PC-3 (cell line): ENCODE results near the gene F13A1. TPM values are rescaled to one million over a fixed set of nuclear protein-coding genes. Genes with fewer than 3 reads are reported as not detected.

Experiments used
- ATAC-seq: fragments of 200-7000 bp; cut with Tn5 transposase; 2 replicates; pipeline ENCODE4 v1.9.1; 2020; ENCODE audit warnings: mild to moderate bottlenecking, moderate library complexity
- BruUV-seq: library from RNA; stranded (reverse); fragments of 400-500 nt; replicated peaks from 2 replicates; lab custom pipeline; 2021; lab: Mats Ljungman, UMichigan
- CTCF ChIA-PET: fragments of 300-600 bp; sonication (Branson Sonifier 250); formaldehyde crosslinking; loops from one replicate; lab custom pipeline; 2022; ENCODE audit warnings: antibody characterized with exemption; lab: Charles Lee
- POLR2A ChIA-PET: fragments of 300-600 bp; sonication (Branson Sonifier 250); formaldehyde crosslinking; loops from one replicate; lab custom pipeline; 2022; ENCODE audit warnings: antibody characterized with exemption; ENCODE audit not compliant: unreplicated experiment; lab: Charles Lee
- DNase-seq: peaks from one replicate; pipeline ENCODE4 v3.0.0-alpha.2; 2015
- H2AFZ ChIP-seq: fragments of 300-600 bp; sonication (generic); 2 replicates; pipeline ENCODE4 v1.6.0; 2016; ENCODE audit warnings: antibody characterized with exemption, low read length
- H3F3A ChIP-seq: fragments of 300-600 bp; sonication (generic); one replicate; pipeline ENCODE4 v1.6.0; 2017; ENCODE audit warnings: antibody characterized with exemption, low read length, control low read depth, mild to moderate bottlenecking; ENCODE audit not compliant: unreplicated experiment
- H3K27ac ChIP-seq: fragments of 300-600 bp; sonication (generic); 2 replicates; pipeline ENCODE4 v1.5.1; 2016; ENCODE audit warnings: mild to moderate bottlenecking, low read length
- H3K27me3 ChIP-seq: fragments of 300-600 bp; sonication (generic); 2 replicates; pipeline ENCODE4 v1.6.1; 2016; ENCODE audit warnings: low read length, mixed read lengths
- H3K36me3 ChIP-seq: fragments of 300-600 bp; sonication (generic); 2 replicates; pipeline ENCODE4 v1.6.1; 2016; ENCODE audit warnings: low read depth, mixed run types, low read length, mixed read lengths
- H3K4me1 ChIP-seq: fragments of 300-600 bp; sonication (generic); 2 replicates; pipeline ENCODE4 v1.5.1; 2016; ENCODE audit warnings: low read length; ENCODE audit not compliant: insufficient read depth
- H3K4me2 ChIP-seq: fragments of 300-600 bp; sonication (generic); 2 replicates; pipeline ENCODE4 v1.6.0; 2016; ENCODE audit warnings: low read length
- H3K4me3 ChIP-seq: fragments of 300-600 bp; sonication (generic); 2 replicates; pipeline ENCODE4 v1.5.1; 2016; ENCODE audit warnings: mild to moderate bottlenecking, low read length, mixed read lengths
- H3K79me2 ChIP-seq: fragments of 300-600 bp; sonication (generic); 2 replicates; pipeline ENCODE4 v1.6.1; 2017; ENCODE audit warnings: low read length, mixed read lengths
- H3K9ac ChIP-seq: fragments of 300-600 bp; sonication (generic); 2 replicates; pipeline ENCODE4 v1.6.0; 2016; ENCODE audit warnings: mild to moderate bottlenecking, low read length
- H3K9me2 ChIP-seq: fragments of 300-600 bp; sonication (generic); replicated peaks from 2 replicates; pipeline ENCODE4 v1.6.1; 2016; ENCODE audit warnings: mixed run types, low read length, mixed read lengths
- H3K9me3 ChIP-seq: fragments of 300-600 bp; sonication (generic); 2 replicates; pipeline ENCODE4 v1.6.1; 2016; ENCODE audit warnings: low read length, mixed read lengths
- H4K20me1 ChIP-seq: fragments of 300-600 bp; sonication (generic); 2 replicates; pipeline ENCODE4 v1.6.1; 2016; ENCODE audit warnings: low read length, mixed read lengths
- EZH2 ChIP-seq: fragments of 300-600 bp; sonication (generic); IDR thresholded peaks from one replicate; pipeline ENCODE4 v1.6.1; 2017; ENCODE audit warnings: antibody characterized with exemption, mild to moderate bottlenecking, low read length; ENCODE audit not compliant: unreplicated experiment
- EZH2phosphoT487 ChIP-seq: fragments of 300-600 bp; sonication (generic); IDR thresholded peaks from 2 replicates; pipeline ENCODE4 v1.6.1; 2018; ENCODE audit warnings: mild to moderate bottlenecking, antibody characterized with exemption, low read length, borderline replicate concordance
- intact Hi-C: fragments of 100-400 bp; cut with micrococcal nuclease; formaldehyde crosslinking; loops from 2 replicates; pipeline ENCODE4 v1.9.0; 2023
- total RNA-seq: library from RNA; depleted of rRNA; stranded (reverse); fragments of >200 nt; gene quantifications from 2 replicates; pipeline ENCODE4 v1.2.3, GENCODE V29; 2014
- TF ChIP-seq, protein P1 (sequence below): fragments of 300-600 bp; sonication (generic); conservative IDR thresholded peaks from 2 replicates; pipeline ENCODE4 v1.5.1; 2017; ENCODE audit warnings: antibody characterized with exemption, low read depth, mild to moderate bottlenecking, low read length

F13A1 gene
- total RNA-seq, 1 experiment from 2014 or later, result not detected

DNA sequence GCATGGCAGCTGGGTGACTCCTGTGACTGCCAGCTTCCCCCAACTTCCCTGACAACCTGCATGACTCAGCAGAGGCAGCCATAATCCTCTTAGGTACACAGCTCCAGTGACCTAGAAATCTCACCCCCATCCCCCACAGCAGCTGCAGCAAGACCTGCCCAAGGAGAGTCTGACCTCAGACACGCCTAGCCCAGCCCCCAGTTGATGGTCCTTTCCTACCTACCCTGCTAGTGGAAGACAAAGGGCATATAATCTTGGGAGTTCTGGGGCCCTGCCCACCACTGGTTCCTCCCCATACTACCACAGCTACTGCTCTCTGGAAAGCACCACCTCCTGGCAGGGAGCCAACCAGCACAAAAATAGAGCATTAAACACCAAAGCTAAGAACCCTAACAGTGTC is 90.2 kb downstream of the F13A1 start:
- Histone ChIP-seq H3K4me1 (no peaks in the 10 kb centered on the region), H3K27ac (no peak overlapping the region), H3K9me2 (no peaks in the 10 kb centered on the region), H4K20me1 (no peaks in the 10 kb centered on the region), H3K27me3 (peaks cover 3% of the 10 kb centered on the region; the same call in 1 of the 2 replicates), H3K79me2 (no peaks in the 10 kb centered on the region), H3K9ac (no peak overlapping the region), H3K4me3 (no peak overlapping the region), H3K36me3 (no peaks in the 10 kb centered on the region), H3F3A (no peaks in the 10 kb centered on the region), H3K9me3 (no peaks in the 10 kb centered on the region), H2AFZ (no peak overlapping the region), H3K4me2 (no peak overlapping the region)
- BruUV-seq, result no TSS peak
- ATAC-seq (no peak), DNase-seq (no peak)
- intact Hi-C loops, result no loop called here
- ChIA-PET CTCF (no interaction called here), POLR2A (no interaction called here)
- TF ChIP-seq EZH2phosphoT487 (no peak), EZH2 (no peak)
- TF ChIP-seq, protein P1, sequence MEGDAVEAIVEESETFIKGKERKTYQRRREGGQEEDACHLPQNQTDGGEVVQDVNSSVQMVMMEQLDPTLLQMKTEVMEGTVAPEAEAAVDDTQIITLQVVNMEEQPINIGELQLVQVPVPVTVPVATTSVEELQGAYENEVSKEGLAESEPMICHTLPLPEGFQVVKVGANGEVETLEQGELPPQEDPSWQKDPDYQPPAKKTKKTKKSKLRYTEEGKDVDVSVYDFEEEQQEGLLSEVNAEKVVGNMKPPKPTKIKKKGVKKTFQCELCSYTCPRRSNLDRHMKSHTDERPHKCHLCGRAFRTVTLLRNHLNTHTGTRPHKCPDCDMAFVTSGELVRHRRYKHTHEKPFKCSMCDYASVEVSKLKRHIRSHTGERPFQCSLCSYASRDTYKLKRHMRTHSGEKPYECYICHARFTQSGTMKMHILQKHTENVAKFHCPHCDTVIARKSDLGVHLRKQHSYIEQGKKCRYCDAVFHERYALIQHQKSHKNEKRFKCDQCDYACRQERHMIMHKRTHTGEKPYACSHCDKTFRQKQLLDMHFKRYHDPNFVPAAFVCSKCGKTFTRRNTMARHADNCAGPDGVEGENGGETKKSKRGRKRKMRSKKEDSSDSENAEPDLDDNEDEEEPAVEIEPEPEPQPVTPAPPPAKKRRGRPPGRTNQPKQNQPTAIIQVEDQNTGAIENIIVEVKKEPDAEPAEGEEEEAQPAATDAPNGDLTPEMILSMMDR, result no peak

DNA sequence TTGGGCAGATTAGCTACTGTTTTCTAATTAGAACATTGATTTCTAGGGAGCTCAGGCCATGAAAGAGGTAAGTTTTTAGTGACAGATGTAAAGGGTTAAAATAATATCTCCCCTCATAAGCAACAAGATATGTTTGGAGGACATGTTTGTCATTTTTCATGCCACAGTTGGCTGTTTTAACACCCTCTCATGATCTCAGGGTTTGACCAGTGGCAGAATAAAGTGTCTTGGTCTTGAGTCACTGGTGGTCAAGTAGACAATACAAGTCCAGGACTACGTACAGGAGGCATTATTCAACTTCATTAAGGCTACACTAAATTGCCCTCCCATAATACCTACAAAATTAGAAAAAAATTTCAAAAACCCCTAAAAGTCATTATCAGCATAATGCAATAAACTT is 92.6 kb downstream of the F13A1 start:
- BruUV-seq, result no TSS peak
- Histone ChIP-seq H3K4me3 (no peak overlapping the region), H3K27ac (no peak overlapping the region), H3F3A (no peaks in the 10 kb centered on the region), H3K4me1 (no peaks in the 10 kb centered on the region), H4K20me1 (no peaks in the 10 kb centered on the region), H3K27me3 (peaks cover 11% of the 10 kb centered on the region; the same call in 1 of the 2 replicates), H3K9me2 (no peaks in the 10 kb centered on the region), H3K4me2 (no peak overlapping the region), H2AFZ (no peak overlapping the region), H3K9ac (no peak overlapping the region), H3K79me2 (no peaks in the 10 kb centered on the region), H3K36me3 (no peaks in the 10 kb centered on the region), H3K9me3 (no peaks in the 10 kb centered on the region)
- TF ChIP-seq, protein P1, result no peak
- no peak for TF ChIP-seq EZH2phosphoT487
- TF ChIP-seq EZH2, result no peak
- POLR2A ChIA-PET, result no interaction called here
- intact Hi-C loops, result no loop called here
- ATAC-seq (no peak), DNase-seq (no peak)
- CTCF ChIA-PET, result no interaction called here

DNA sequence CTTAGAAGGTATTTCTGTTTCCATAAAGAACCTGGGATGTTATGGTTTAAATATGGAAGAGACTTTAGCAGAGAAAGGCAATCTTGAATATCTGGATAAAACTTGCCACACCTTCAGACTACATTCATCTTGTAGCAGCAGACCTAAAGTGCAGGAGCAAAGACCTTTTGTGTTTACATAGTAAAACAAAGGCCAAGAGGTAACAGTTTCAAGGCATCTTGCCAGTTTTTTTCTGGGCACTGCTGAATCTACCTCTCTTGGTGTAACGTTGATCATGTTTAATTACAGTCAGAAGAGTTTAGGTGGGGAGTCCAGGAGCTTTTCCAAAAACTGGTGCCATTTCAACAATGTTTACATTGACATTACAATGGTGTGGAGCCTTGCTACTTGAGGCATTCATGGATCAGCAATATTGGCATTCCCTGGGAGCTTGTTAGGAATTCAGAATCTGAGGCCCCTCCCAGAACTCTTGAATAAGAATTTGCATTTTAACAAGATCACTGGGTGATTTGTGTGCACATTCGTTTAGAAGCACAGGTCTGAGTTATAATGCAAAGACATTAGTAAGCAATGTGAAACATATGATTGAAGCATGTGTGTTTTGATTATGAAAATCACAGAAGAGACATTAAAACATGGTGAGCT is 94.5 kb downstream of the F13A1 start:
- H2AFZ ChIP-seq, result no peak overlapping the region
- H3K4me1 ChIP-seq, result no peaks in the 10 kb centered on the region
- no peaks in the 10 kb centered on the region for H3K9me2 ChIP-seq
- DNase-seq (no peak), ATAC-seq (no peak)
- H3K36me3 ChIP-seq, result no peaks in the 10 kb centered on the region
- intact Hi-C loops, result no loop called here
- H3K27ac ChIP-seq, result no peak overlapping the region
- H3K79me2 ChIP-seq, result no peaks in the 10 kb centered on the region
- ChIA-PET POLR2A (no interaction called here), CTCF (no interaction called here)
- no peaks in the 10 kb centered on the region for H4K20me1 ChIP-seq
- no peak overlapping the region for H3K4me3 ChIP-seq
- H3K4me2 ChIP-seq, result no peak overlapping the region
- H3K9ac ChIP-seq, result no peak overlapping the region
- H3K9me3 ChIP-seq, result no peaks in the 10 kb centered on the region
- BruUV-seq, result no TSS peak
- peaks cover 17% of the 10 kb centered on the region; the same call in 1 of the 2 replicates for H3K27me3 ChIP-seq
- no peaks in the 10 kb centered on the region for H3F3A ChIP-seq
- no peak for TF ChIP-seq EZH2
- TF ChIP-seq, protein P1, result no peak
- TF ChIP-seq EZH2phosphoT487, result no peak
